Small intestine (tissue), 7 donors: ENCODE data around the gene HMCN1. TPM values are rescaled to one million over a fixed set of nuclear protein-coding genes. Genes with fewer than 3 reads are reported as not detected.
"Not testable (repeated sequence)": the region's sequence is repeated elsewhere in the genome, so short reads cannot be mapped to it uniquely, and the experiment has no call there.

Experiments
- DNase-seq, 2 donors: peaks; one replicate each; pipeline versions ENCODE4 v3.0.0 to v3.0.0-alpha.2; 2013
- FAIRE-seq: peaks from 2 replicates; lab custom pipeline; 2012; peaks lifted over from hg19 to GRCh38; lab: Jason Lieb, UNC
- H3K27ac ChIP-seq, 3 donors: one replicate each; pipeline ENCODE4 v1.5.1; 2013; ENCODE audit warnings: low read length in 2 of 3, mild to moderate bottlenecking in 2 of 3, control low read depth in 1 of 3, inconsistent platforms in 1 of 3, low read depth in 1 of 3, moderate library complexity in 1 of 3
- H3K27me3 ChIP-seq, 3 donors: one replicate each; pipeline ENCODE4 v1.6.1; 2013; ENCODE audit warnings: low read length in 3 of 3, inconsistent platforms in 1 of 3; ENCODE audit not compliant: control insufficient read depth in 3 of 3, insufficient read depth in 3 of 3
- H3K36me3 ChIP-seq, 3 donors: one replicate each; pipeline ENCODE4 v1.6.1; 2013; ENCODE audit warnings: low read length in 3 of 3, inconsistent platforms in 1 of 3, low read depth in 1 of 3, mild to moderate bottlenecking in 1 of 3, moderate library complexity in 1 of 3; ENCODE audit not compliant: control insufficient read depth in 3 of 3, insufficient read depth in 2 of 3
- H3K4me1 ChIP-seq, 3 donors: one replicate each; pipeline ENCODE4 v1.6.1; 2013; ENCODE audit warnings: low read length in 2 of 3, inconsistent platforms in 1 of 3, low read depth in 1 of 3, mild to moderate bottlenecking in 1 of 3, moderate library complexity in 1 of 3; ENCODE audit not compliant: control insufficient read depth in 3 of 3, insufficient read depth in 2 of 3
- H3K4me3 ChIP-seq, 3 donors: one replicate each; pipeline ENCODE4 v1.5.1; 2013; ENCODE audit warnings: low read length in 3 of 3, control low read depth in 1 of 3, inconsistent platforms in 1 of 3, low read depth in 1 of 3, mild to moderate bottlenecking in 1 of 3, moderate library complexity in 1 of 3
- H3K9me3 ChIP-seq, 2 donors: one replicate each; pipeline ENCODE4 v1.6.1; 2013; ENCODE audit warnings: low read depth in 1 of 2, low read length in 1 of 2; ENCODE audit not compliant: control insufficient read depth in 2 of 2, insufficient read depth in 1 of 2
- WGBS, 3 donors: extraction: QIAGEN DNeasy Blood & Tissue Kit; methylation state at CpG; one replicate each; pipeline ENCODE4 v1.1.7; 2013; 5-methylcytosine and 5-hydroxymethylcytosine counted together
- polyA plus RNA-seq, 4 donors: library from polyadenylated mRNA; stranded (reverse) in 3 of 4; unstranded in 1 of 4; fragments of 200-250 nt in 3 of 4; fragments of 120-200 nt in 1 of 4; gene quantifications; one replicate each; pipeline versions ENCODE4 v1.2.1 to v1.2.3, GENCODE V29; 2013
- donor health status: healthy with polysubstance abuse.
- donor health status: control.
- donor health status: control.
- donor health status: Bipolar disorder and iron deficiency.
- donor health status: healthy.

Gene HMCN1
- polyA plus RNA-seq, 4 donors: under 0.01 to 1.9 (median 0.62) TPM

- WGBS, 3 donors: 85 to 88% (median 88%) methylated on average over 24 to 26 of the region's 26 CpGs
- not testable (repeated sequence) for H3K27ac ChIP-seq, H3K9me3 ChIP-seq, DNase-seq, H3K4me3 ChIP-seq, FAIRE-seq, H3K36me3 ChIP-seq, H3K4me1 ChIP-seq, H3K27me3 ChIP-seq
These were observed 158.7 kb downstream of the HMCN1 start for GRCh38 chr1:185892831-185893403.

GRCh38 chr1:185894791-185895190 lies 160.6 kb downstream of the HMCN1 start:
- DNase-seq: no peak
- no peak for FAIRE-seq
- WGBS, 3 donors: 59 to 71% (median 68%) methylated on average over 3 of the region's 3 CpGs

GRCh38 chr1:185895208-185895900 lies 161.2 kb downstream of the HMCN1 start:
- Histone ChIP-seq H3K4me3 (no peak overlapping the region), H3K36me3 (no peaks in the 10 kb centered on the region), H3K4me1 (no peaks in the 10 kb centered on the region), H3K27ac (no peak overlapping the region), H3K27me3 (no peaks in the 10 kb centered on the region), H3K9me3 (peaks cover 0 to 3% of the 10 kb centered on the region in 2 donors)
- 85 to 95% (median 86%) methylated on average over 1 of the region's 1 CpG for WGBS, 3 donors
- FAIRE-seq (no peak), DNase-seq (no peak)

More at GRCh38 chr1:185894791-185895190, 160.6 kb downstream of the HMCN1 start:
- peaks cover 0 to 3% of the 10 kb centered on the region in 2 donors for H3K9me3 ChIP-seq
- no peak overlapping the region for H3K4me3 ChIP-seq
- no peaks in the 10 kb centered on the region for H3K4me1 ChIP-seq
- H3K27ac ChIP-seq: no peak overlapping the region
- no peaks in the 10 kb centered on the region for H3K36me3 ChIP-seq
- no peaks in the 10 kb centered on the region for H3K27me3 ChIP-seq

- Histone ChIP-seq H3K9me3 (peaks cover 0 to 3% of the 10 kb centered on the region in 2 donors), H3K27me3 (no peaks in the 10 kb centered on the region), H3K4me1 (no peaks in the 10 kb centered on the region), H3K27ac (no peak overlapping the region), H3K36me3 (no peaks in the 10 kb centered on the region), H3K4me3 (no peak overlapping the region)
- no peak for DNase-seq
- FAIRE-seq: no peak
These were observed 162.7 kb downstream of the HMCN1 start for GRCh38 chr1:185896863-185897262.

- H3K27ac ChIP-seq: no peak overlapping the region
- FAIRE-seq (no peak), DNase-seq (no peak)
- no peaks in the 10 kb centered on the region for H3K36me3 ChIP-seq
- H3K9me3 ChIP-seq: no peaks in the 10 kb centered on the region
- no peaks in the 10 kb centered on the region for H3K4me1 ChIP-seq
- H3K4me3 ChIP-seq: no peak overlapping the region
- H3K27me3 ChIP-seq: no peaks in the 10 kb centered on the region
- WGBS, 3 donors: 64 to 86% (median 79%) methylated on average over 1 of the region's 1 CpG
These were observed 172.0 kb downstream of the HMCN1 start for GRCh38 chr1:185906186-185906585.

GRCh38 chr1:185907246-185907645 lies 173.1 kb downstream of the HMCN1 start:
- Histone ChIP-seq H3K4me3 (no peak overlapping the region), H3K9me3 (no peaks in the 10 kb centered on the region), H3K36me3 (no peaks in the 10 kb centered on the region), H3K27ac (no peak overlapping the region), H3K4me1 (no peaks in the 10 kb centered on the region), H3K27me3 (no peaks in the 10 kb centered on the region)
- DNase-seq: no peak
- no peak for FAIRE-seq
- 62 to 81% (median 70%) methylated on average over 2 of the region's 2 CpGs for WGBS, 3 donors

GRCh38 chr1:185911978-185912377 lies 177.8 kb downstream of the HMCN1 start:
- H3K4me3 ChIP-seq: no peak overlapping the region
- no peak for FAIRE-seq
- WGBS, 3 donors: 81 to 85% (median 81%) methylated on average over 4 of the region's 4 CpGs

GRCh38 chr1:185912504-185912903 lies 178.3 kb downstream of the HMCN1 start:
- Histone ChIP-seq H3K9me3 (no peaks in the 10 kb centered on the region), H3K27me3 (no peaks in the 10 kb centered on the region), H3K27ac (no peak overlapping the region), H3K4me1 (no peaks in the 10 kb centered on the region), H3K4me3 (no peak overlapping the region), H3K36me3 (no peaks in the 10 kb centered on the region)
- FAIRE-seq (no peak), DNase-seq (no peak)
- 32 to 53% (median 39%) methylated on average over 2 of the region's 2 CpGs for WGBS, 3 donors

More at GRCh38 chr1:185911978-185912377, 177.8 kb downstream of the HMCN1 start:
- Histone ChIP-seq H3K27me3 (no peaks in the 10 kb centered on the region), H3K4me1 (no peaks in the 10 kb centered on the region), H3K36me3 (no peaks in the 10 kb centered on the region), H3K9me3 (no peaks in the 10 kb centered on the region), H3K27ac (no peak overlapping the region)
- DNase-seq: no peak
